Uterus (tissue), 4 donors: Measurements from ENCODE around the gene C1QTNF6. TPM values are rescaled to one million over a fixed set of nuclear protein-coding genes. Genes with fewer than 3 reads are reported as not detected.
A peak's percentile ranks its signal among the peaks of the same experiment; 100 is the strongest.

Experiments used
- DNase-seq, 2 donors: peaks; one replicate each; pipeline ENCODE4 v3.0.0-alpha.2; 2019 to 2020
- H3K27ac ChIP-seq, 2 donors: fragments of 200-600 bp; sonication (generic); 1 replicate in 1 of 2; 2 replicates in 1 of 2; pipeline ENCODE4 v1.5.1; 2016 to 2018
- H3K27me3 ChIP-seq, 2 donors: fragments of 200-600 bp; sonication (generic); one replicate each; pipeline ENCODE4 v1.5.1; 2018 to 2019; ENCODE audit warnings: control low read depth in 1 of 2
- H3K36me3 ChIP-seq, 2 donors: fragments of 200-600 bp; sonication (generic); one replicate each; pipeline ENCODE4 v1.5.1; 2019; ENCODE audit warnings: control low read depth in 1 of 2
- H3K4me1 ChIP-seq, 2 donors: fragments of 200-600 bp; sonication (generic); one replicate each; pipeline ENCODE4 v1.5.1; 2018 to 2019; ENCODE audit warnings: control low read depth in 1 of 2
- H3K4me3 ChIP-seq, 2 donors: fragments of 200-600 bp; sonication (generic); 1 replicate in 1 of 2; 2 replicates in 1 of 2; pipeline ENCODE4 v1.5.1; 2018 to 2019; ENCODE audit warnings: mild to moderate bottlenecking in 1 of 2
- H3K9me3 ChIP-seq, 2 donors: fragments of 200-600 bp; sonication (generic); one replicate each; pipeline ENCODE4 v1.5.1; 2019; ENCODE audit warnings: control low read depth in 1 of 2
- POLR2A ChIP-seq, 2 donors: fragments of 450-650 bp; IDR thresholded peaks; one replicate each; pipeline ENCODE4 v1.6.1; 2016; ENCODE audit warnings: antibody characterized with exemption in 2 of 2, mild to moderate bottlenecking in 1 of 2, moderate library complexity in 1 of 2
- intact Hi-C: fragments of 100-400 bp; cut with DNase I; formaldehyde crosslinking; loops from one replicate; pipeline ENCODE4 v1.15.1; 2023; ENCODE audit warnings: low total_unique reads
- total RNA-seq, 4 donors: library from RNA; depleted of rRNA in 3 of 4; stranded (reverse); fragments of >200 nt in 3 of 4; gene quantifications; one replicate each; pipeline versions ENCODE4 v1.1.0 to v1.2.4, GENCODE V29; 2014 to 2023
- TF ChIP-seq, protein P1 (sequence below), 4 experiments: fragments of 200-600 bp in 2 of 4; fragments of 450-650 bp in 2 of 4; sonication (generic) in 2 of 4; IDR thresholded peaks; one replicate each; pipeline ENCODE4 v1.5.1; 2016 to 2019; ENCODE audit warnings: antibody characterized with exemption in 4 of 4, mild to moderate bottlenecking in 2 of 4, moderate library complexity in 1 of 4
- donor health status: DM: yes; HTN: yes; CAD: no.

Gene C1QTNF6
- total RNA-seq, 4 donors from 2014 or later, result 0.29 to 16.0 (median 3.1) TPM

DNA sequence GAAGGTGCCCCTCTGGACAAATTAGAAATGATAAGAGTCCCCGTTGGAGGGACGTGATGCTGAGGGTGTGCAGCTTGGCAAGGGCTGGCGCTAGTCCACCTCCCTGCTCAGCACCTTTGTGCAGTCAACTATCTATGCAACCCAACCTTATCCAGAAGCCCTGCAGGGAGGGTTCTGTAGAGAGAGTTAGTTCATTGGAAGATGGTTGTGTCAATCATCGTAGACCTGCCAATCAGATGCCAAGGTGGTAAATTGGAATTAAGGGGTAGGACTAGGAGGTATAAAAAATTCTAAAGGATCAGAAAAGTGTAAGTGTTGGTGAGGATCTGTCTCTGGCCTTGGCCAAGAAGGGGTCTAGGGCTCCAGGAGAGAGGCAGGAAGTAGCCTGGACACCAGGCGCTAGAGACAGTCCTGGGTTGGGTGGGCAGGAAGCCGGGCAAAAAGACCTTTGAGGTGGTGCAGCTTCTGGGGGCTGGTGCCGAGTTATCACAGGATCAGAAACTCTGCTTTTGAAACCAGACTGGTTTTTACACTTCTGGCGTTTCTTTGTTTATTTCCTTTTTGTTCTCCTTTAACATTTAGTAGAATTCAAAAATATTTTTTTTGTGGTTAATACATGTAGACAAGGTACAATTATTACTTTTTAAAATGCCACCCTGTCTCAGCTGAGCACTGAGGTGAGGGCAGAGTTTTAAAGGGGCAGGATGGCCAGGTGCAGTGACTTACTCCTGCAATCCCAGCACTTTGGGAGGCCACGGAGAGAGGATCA lies 1.6 kb downstream of the C1QTNF6 start:
- no peaks in the 10 kb centered on the region for H3K27me3 ChIP-seq
- no peaks in the 10 kb centered on the region for H3K9me3 ChIP-seq
- H3K36me3 ChIP-seq, result no peaks in the 10 kb centered on the region
- H3K4me3 ChIP-seq, result no peak overlapping the region
- peak in 1 of 2 donors; percentile 54 for DNase-seq
- TF ChIP-seq, protein P1, sequence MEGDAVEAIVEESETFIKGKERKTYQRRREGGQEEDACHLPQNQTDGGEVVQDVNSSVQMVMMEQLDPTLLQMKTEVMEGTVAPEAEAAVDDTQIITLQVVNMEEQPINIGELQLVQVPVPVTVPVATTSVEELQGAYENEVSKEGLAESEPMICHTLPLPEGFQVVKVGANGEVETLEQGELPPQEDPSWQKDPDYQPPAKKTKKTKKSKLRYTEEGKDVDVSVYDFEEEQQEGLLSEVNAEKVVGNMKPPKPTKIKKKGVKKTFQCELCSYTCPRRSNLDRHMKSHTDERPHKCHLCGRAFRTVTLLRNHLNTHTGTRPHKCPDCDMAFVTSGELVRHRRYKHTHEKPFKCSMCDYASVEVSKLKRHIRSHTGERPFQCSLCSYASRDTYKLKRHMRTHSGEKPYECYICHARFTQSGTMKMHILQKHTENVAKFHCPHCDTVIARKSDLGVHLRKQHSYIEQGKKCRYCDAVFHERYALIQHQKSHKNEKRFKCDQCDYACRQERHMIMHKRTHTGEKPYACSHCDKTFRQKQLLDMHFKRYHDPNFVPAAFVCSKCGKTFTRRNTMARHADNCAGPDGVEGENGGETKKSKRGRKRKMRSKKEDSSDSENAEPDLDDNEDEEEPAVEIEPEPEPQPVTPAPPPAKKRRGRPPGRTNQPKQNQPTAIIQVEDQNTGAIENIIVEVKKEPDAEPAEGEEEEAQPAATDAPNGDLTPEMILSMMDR (IDR thresholded peaks at IDR 0.05), result no peak
- TF ChIP-seq POLR2A (IDR thresholded peaks at IDR 0.05), result no peak
- H3K4me1 ChIP-seq, result peaks cover 7 to 15% of the 10 kb centered on the region in 2 donors
- H3K27ac ChIP-seq, result peak overlapping the region; percentile 93 to 96
- intact Hi-C loops, result no loop called here

DNA sequence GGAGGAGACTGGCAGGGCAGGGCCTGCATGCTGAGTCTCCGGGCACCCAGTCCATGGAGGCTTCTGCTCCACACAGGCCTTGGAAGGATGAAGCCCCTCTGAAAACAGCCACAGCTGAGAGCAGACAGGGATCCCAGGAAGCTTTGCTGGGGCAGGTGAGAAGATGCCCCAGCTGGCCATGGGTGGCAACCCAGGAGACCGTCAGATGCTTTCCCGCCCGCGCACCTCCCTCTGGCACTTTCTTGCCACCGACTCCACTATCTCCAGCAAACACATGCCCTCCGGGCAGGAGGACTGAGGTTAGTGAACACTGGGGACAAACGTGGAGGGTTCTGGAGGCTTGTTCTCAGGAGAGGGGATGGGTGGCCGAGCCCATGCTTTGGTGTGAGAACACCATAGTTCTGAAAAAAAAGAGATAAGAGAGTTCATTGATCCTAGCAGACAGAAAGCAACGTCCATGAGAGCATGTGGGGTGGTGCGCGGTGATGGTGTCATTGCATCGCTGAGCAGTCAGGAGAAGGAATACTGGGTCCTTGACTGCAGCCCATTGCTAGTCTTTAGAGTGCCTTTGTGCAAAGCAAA lies 2.3 kb downstream of the C1QTNF6 start:
- Histone ChIP-seq H3K4me3 (no peak overlapping the region), H3K27ac (no peak overlapping the region), H3K9me3 (no peaks in the 10 kb centered on the region), H3K36me3 (no peaks in the 10 kb centered on the region), H3K27me3 (no peaks in the 10 kb centered on the region), H3K4me1 (peaks cover 7 to 15% of the 10 kb centered on the region in 2 donors)
- intact Hi-C loops, result no loop called here
- TF ChIP-seq, protein P1 (IDR thresholded peaks at IDR 0.05), result no peak
- TF ChIP-seq POLR2A (IDR thresholded peaks at IDR 0.05), result no peak
- DNase-seq, result no peak

DNA sequence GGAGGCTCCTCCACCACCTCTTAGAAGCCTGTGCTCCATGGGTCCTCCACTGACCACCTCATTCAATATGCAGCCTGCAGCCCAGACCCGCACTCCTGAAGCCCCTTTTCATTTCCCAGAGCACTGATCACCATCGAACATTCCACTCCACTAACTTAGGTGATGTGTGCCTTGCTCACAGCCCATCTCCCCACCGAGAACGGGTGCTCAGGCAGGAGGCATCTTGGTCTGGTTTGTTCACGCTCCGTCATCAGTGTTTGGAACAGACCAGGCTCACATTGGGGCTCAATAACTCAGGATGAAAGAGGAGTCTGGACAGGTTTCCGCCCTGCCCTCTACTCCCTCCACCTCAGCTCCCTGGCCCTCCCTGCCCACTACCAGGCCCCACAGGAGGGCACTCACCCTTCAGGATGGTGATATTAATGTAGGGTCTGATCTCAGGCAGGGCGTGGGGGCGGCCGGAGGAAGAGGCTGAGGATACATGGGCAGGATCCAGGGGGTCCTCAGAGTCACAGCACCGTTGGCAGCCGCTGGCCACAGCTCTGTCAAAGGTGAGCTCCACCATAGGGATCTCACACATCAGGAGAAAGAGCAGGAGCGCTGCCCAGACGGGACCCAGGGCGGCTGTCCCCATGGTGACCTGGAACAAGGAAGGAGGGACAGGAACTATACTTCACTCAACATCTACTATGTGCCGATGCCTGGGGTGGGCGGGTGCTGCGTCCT lies 3.1 kb downstream of the C1QTNF6 start:
- intact Hi-C loops, result no loop called here
- no peak for DNase-seq
- no peaks in the 10 kb centered on the region for H3K36me3 ChIP-seq
- H3K27me3 ChIP-seq, result no peaks in the 10 kb centered on the region
- no peak overlapping the region for H3K27ac ChIP-seq
- no peak overlapping the region for H3K4me3 ChIP-seq
- TF ChIP-seq, protein P1 (IDR thresholded peaks at IDR 0.05), result no peak
- no peak for TF ChIP-seq POLR2A (IDR thresholded peaks at IDR 0.05)
- peaks cover 7 to 15% of the 10 kb centered on the region in 2 donors for H3K4me1 ChIP-seq
- no peaks in the 10 kb centered on the region for H3K9me3 ChIP-seq

- peaks cover 7 to 15% of the 10 kb centered on the region in 2 donors for H3K4me1 ChIP-seq
- DNase-seq, result no peak
- no peak overlapping the region for H3K27ac ChIP-seq
- no peak overlapping the region for H3K4me3 ChIP-seq
- H3K36me3 ChIP-seq, result no peaks in the 10 kb centered on the region
- no peaks in the 10 kb centered on the region for H3K9me3 ChIP-seq
- H3K27me3 ChIP-seq, result no peaks in the 10 kb centered on the region
- TF ChIP-seq, protein P1 (IDR thresholded peaks at IDR 0.05), result no peak
- no peak for TF ChIP-seq POLR2A (IDR thresholded peaks at IDR 0.05)
- intact Hi-C loops, result no loop called here
Observed at GRCh38 chr22:37184380-37184755, 3.7 kb downstream of the C1QTNF6 start.
